CD4-positive, alpha-beta T cell (primary cell): ENCODE results near the gene ERBIN. TPM values are rescaled to one million over a fixed set of nuclear protein-coding genes. Genes with fewer than 3 reads are reported as not detected.

Source experiments
- ATAC-seq: fragments of 200-7000 bp; cut with Tn5 transposase; one replicate; pipeline ENCODE4 v1.10.0; 2022; ENCODE audit warnings: mild to moderate bottlenecking; ENCODE audit not compliant: poor library complexity
- CTCF ChIA-PET: fragments of 350-600 bp; sonication (Branson Sonifier 250); formaldehyde crosslinking; loops from one replicate; lab custom pipeline; 2021; ENCODE audit warnings: antibody characterized with exemption, inconsistent platforms; lab: Charles Lee
- POLR2A ChIA-PET: fragments of 350-600 bp; sonication (Branson Sonifier 250); formaldehyde crosslinking; loops from one replicate; lab custom pipeline; 2021; ENCODE audit warnings: antibody characterized with exemption, inconsistent platforms; lab: Charles Lee
- DNase-seq, 14 experiments: peaks; one replicate each; pipeline ENCODE4 v3.0.0-alpha.2; 2013 to 2020; ENCODE audit warnings: mixed read lengths in 2 of 14
- H3K27ac ChIP-seq, 2 donors: one replicate each; pipeline versions ENCODE4 v1.5.1 to v1.7.0; 2013; ENCODE audit warnings: low read length in 2 of 2, low read depth in 1 of 2, mild to moderate bottlenecking in 1 of 2
- H3K27me3 ChIP-seq, 2 experiments: 1 replicate in 1 of 2; 2 replicates in 1 of 2; pipeline versions ENCODE4 v1.6.1 to v1.7.0; 2013; ENCODE audit warnings: low read length in 2 of 2, control low read depth in 1 of 2, mild to moderate bottlenecking in 1 of 2, moderate library complexity in 1 of 2; ENCODE audit not compliant: insufficient read depth in 2 of 2, control insufficient read depth in 1 of 2
- H3K36me3 ChIP-seq: one replicate; pipeline ENCODE4 v1.6.1; 2013; ENCODE audit warnings: low read length, control low read depth; ENCODE audit not compliant: insufficient read depth
- H3K4me1 ChIP-seq: one replicate; pipeline ENCODE4 v1.6.1; 2013; ENCODE audit warnings: low read length, control low read depth; ENCODE audit not compliant: insufficient read depth
- H3K4me3 ChIP-seq: one replicate; pipeline ENCODE4 v1.5.1; 2013; ENCODE audit warnings: mild to moderate bottlenecking, low read length, moderate library complexity
- H3K9me3 ChIP-seq, 2 experiments: 1 replicate in 1 of 2; 2 replicates in 1 of 2; pipeline versions ENCODE4 v1.6.1 to v1.7.0; 2013; ENCODE audit warnings: low read length in 2 of 2, mild to moderate bottlenecking in 2 of 2, control low read depth in 1 of 2, moderate library complexity in 1 of 2; ENCODE audit not compliant: control insufficient read depth in 1 of 2, insufficient read depth in 1 of 2
- H3K27ac Mint-ChIP-seq: one replicate; pipeline ENCODE4 v1.8.0; 2020; ENCODE audit warnings: mixed read lengths
- H3K27me3 Mint-ChIP-seq: one replicate; pipeline ENCODE4 v1.8.0; 2021; ENCODE audit warnings: mixed read lengths
- H3K36me3 Mint-ChIP-seq: one replicate; pipeline ENCODE4 v1.8.0; 2021; ENCODE audit warnings: low read depth, mixed read lengths
- H3K4me1 Mint-ChIP-seq: one replicate; pipeline ENCODE4 v1.8.0; 2021; ENCODE audit warnings: low read depth, mixed read lengths
- H3K4me3 Mint-ChIP-seq: one replicate; pipeline ENCODE4 v1.8.0; 2020; ENCODE audit warnings: mild to moderate bottlenecking, mixed read lengths
- H3K9me3 Mint-ChIP-seq: one replicate; pipeline ENCODE4 v1.8.0; 2020; ENCODE audit warnings: mixed read lengths
- intact Hi-C, 2 experiments: fragments of 100-400 bp; cut with DNase I in 1 of 2; cut with micrococcal nuclease in 1 of 2; formaldehyde crosslinking; loops; one replicate each; pipeline versions ENCODE4 v1.15.1 to v1.9.0; 2023 to 2025; cut with DNase I, micrococcal nuclease
- total RNA-seq, 174 experiments: library from RNA in 2 of 174; stranded (reverse) in 2 of 174; gene quantifications; one replicate each; pipeline ENCODE4 v1.2.3 and lab custom pipeline; 2021 to 2026
- TF ChIP-seq, protein P1 (sequence below): fragments of 200-600 bp; IDR thresholded peaks from one replicate; pipeline ENCODE4 v1.8.0; 2022; ENCODE audit warnings: antibody characterized with exemption, mild to moderate bottlenecking

ERBIN gene
- total RNA-seq, 2 experiments from 2014 or later: 94.7 to 96.9 TPM

- no peaks in the 10 kb centered on the region for H3K27me3 Mint-ChIP-seq
- no peak overlapping the region for H3K27ac Mint-ChIP-seq
- H3K4me1 ChIP-seq: peaks cover 4% of the 10 kb centered on the region
- peaks cover 0 to 6% of the 10 kb centered on the region in 2 experiments for H3K9me3 ChIP-seq
- H3K27me3 ChIP-seq: no peaks in the 10 kb centered on the region
- peaks cover 72% of the 10 kb centered on the region for H3K4me1 Mint-ChIP-seq
- no peak overlapping the region for H3K27ac ChIP-seq
- H3K9me3 Mint-ChIP-seq: no peaks in the 10 kb centered on the region
- CTCF ChIA-PET: interaction anchor here (1.1 kb wide), 1 partner anchor 18 kb away, joined by 3 read pairs; the partner anchor contains the start of gene ERBIN
- TF ChIP-seq, protein P1, sequence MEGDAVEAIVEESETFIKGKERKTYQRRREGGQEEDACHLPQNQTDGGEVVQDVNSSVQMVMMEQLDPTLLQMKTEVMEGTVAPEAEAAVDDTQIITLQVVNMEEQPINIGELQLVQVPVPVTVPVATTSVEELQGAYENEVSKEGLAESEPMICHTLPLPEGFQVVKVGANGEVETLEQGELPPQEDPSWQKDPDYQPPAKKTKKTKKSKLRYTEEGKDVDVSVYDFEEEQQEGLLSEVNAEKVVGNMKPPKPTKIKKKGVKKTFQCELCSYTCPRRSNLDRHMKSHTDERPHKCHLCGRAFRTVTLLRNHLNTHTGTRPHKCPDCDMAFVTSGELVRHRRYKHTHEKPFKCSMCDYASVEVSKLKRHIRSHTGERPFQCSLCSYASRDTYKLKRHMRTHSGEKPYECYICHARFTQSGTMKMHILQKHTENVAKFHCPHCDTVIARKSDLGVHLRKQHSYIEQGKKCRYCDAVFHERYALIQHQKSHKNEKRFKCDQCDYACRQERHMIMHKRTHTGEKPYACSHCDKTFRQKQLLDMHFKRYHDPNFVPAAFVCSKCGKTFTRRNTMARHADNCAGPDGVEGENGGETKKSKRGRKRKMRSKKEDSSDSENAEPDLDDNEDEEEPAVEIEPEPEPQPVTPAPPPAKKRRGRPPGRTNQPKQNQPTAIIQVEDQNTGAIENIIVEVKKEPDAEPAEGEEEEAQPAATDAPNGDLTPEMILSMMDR: no peak
- DNase-seq (no peak), ATAC-seq (no peak)
- peaks cover 66% of the 10 kb centered on the region for H3K36me3 Mint-ChIP-seq
- no peak overlapping the region for H3K4me3 ChIP-seq
- H3K4me3 Mint-ChIP-seq: peak overlapping the region; percentile 4
- intact Hi-C loops: loop anchor here in 1 of 2 experiments (2.0 kb wide), 1 partner anchor 17 kb away; the partner anchor contains the start of gene ERBIN
- H3K36me3 ChIP-seq: peaks cover 5% of the 10 kb centered on the region
- POLR2A ChIA-PET: interaction anchor here (0.8 to 2.3 kb wide), 2 partner anchors 15 to 17 kb away, joined by 3 to 6 read pairs; partner anchors contain the start of gene ERBIN
These were observed 17.4 kb downstream of the ERBIN start for GRCh38 chr5:65943771-65944170.

DNA sequence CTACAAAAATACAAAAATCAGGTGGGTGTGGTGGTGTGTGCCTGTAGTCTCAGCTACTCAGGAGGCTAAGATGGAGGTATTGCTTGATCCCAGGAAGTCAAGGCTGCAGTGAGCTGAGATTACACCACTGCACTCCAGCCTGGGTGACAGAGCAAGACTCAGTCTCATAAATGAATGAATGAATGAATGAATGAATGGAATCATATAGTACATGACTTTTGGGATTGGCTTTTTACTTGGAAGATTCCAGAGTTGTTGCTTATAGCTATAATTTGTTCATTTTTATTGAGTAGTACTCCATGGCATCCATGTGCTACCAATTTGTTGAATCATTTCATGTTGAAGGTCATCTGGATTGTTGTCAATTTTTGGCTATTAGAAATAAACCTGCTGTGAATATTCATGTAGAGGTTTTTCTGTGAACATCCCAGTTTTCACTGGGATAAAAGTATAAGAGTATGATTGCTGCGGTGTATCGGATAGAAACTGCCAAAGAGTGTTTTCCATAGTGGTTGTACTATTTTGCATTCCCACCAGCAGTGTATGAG is 19.9 kb downstream of the ERBIN start:
- Histone ChIP-seq H3K27me3 (no peaks in the 10 kb centered on the region), H3K27ac (no peak overlapping the region), H3K4me1 (peaks cover 4% of the 10 kb centered on the region), H3K9me3 (no peaks in the 10 kb centered on the region), H3K4me3 (no peak overlapping the region), H3K36me3 (peaks cover 5% of the 10 kb centered on the region)
- Mint-ChIP-seq H3K4me1 (peaks cover 90% of the 10 kb centered on the region), H3K9me3 (no peaks in the 10 kb centered on the region), H3K4me3 (no peak overlapping the region), H3K27me3 (no peaks in the 10 kb centered on the region), H3K27ac (no peak overlapping the region), H3K36me3 (peaks cover 71% of the 10 kb centered on the region)
- ChIA-PET CTCF (interaction anchor here (2.1 kb wide), 1 partner anchor 14 kb away, joined by 5 read pairs; no protein-coding TSS in a partner anchor), POLR2A (interaction anchor here (1.8 kb wide), 1 partner anchor 20 kb away, joined by 10 read pairs; the partner anchor contains the start of gene ERBIN)
- TF ChIP-seq, protein P1: no peak
- DNase-seq (no peak), ATAC-seq (no peak)
- intact Hi-C loops: no loop called here

DNA sequence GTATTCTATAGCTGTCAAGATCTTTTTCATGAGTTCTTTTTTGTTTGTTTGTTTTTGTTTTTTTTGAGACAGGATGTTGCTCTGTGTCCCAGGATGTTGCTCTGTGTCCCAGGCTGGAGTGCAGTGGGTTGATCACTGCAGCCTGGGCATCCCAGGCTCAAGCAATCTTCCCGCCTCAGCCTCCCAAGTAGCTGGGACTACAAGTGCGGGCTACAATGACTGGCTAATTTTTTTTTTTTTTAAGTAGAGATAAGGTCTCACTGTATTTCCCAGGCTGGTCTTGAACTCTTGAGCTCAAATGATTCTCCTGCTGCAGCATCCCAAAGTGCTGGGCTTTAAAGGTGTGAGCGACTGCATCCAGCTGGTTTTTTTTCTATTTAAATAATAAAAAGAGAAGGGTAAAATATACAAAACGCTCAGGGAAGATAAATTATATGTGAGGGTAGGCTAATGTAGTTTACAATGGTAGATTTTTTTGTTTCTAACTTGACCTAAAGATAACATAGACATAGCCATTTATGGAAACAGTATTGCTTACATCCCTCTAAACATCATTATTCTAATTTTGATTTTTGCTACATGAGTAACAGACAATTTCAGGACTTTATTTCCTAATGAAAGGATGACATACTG is 21.9 kb downstream of the ERBIN start:
- peaks cover 83% of the 10 kb centered on the region for H3K4me1 Mint-ChIP-seq
- H3K27ac ChIP-seq: no peak overlapping the region
- H3K36me3 Mint-ChIP-seq: peaks cover 58% of the 10 kb centered on the region
- H3K36me3 ChIP-seq: peaks cover 5% of the 10 kb centered on the region
- H3K4me1 ChIP-seq: peaks cover 9% of the 10 kb centered on the region
- CTCF ChIA-PET: no interaction called here
- TF ChIP-seq, protein P1: no peak
- no peaks in the 10 kb centered on the region for H3K27me3 ChIP-seq
- H3K4me3 ChIP-seq: no peak overlapping the region
- POLR2A ChIA-PET: interaction anchor here (1.6 kb wide), 1 partner anchor 22 kb away, joined by 9 read pairs; the partner anchor contains the start of gene ERBIN
- H3K27ac Mint-ChIP-seq: peak overlapping the region; percentile 7
- ATAC-seq: no peak
- DNase-seq: no peak
- intact Hi-C loops: no loop called here
- H3K27me3 Mint-ChIP-seq: no peaks in the 10 kb centered on the region
- no peak overlapping the region for H3K4me3 Mint-ChIP-seq
- no peaks in the 10 kb centered on the region for H3K9me3 Mint-ChIP-seq
- H3K9me3 ChIP-seq: no peaks in the 10 kb centered on the region
